Measurements from ENCODE around the gene KEAP1.

Gene KEAP1

GRCh38 chr19:10439588-10439987, 63.6 kb downstream of the KEAP1 start:
- DNase-seq: no peak

Measured in stimulated activated CD4-positive, alpha-beta T cell treated with anti-CD3 and anti-CD28 coated beads, Interleukin-4, amount 100 ng/mL, for 1 hour (primary cell).